Ascending aorta (tissue), 2 donors: ENCODE results near the gene MEPE. TPM values are rescaled to one million over a fixed set of nuclear protein-coding genes. Genes with fewer than 3 reads are reported as not detected.

Experiments used
- DNase-seq, 2 donors: peaks; one replicate each; pipeline ENCODE4 v3.0.0-alpha.2; 2019; ENCODE audit warnings: low spot score in 2 of 2
- H3K27ac ChIP-seq, 2 donors: fragments of 200-600 bp; sonication (generic); one replicate each; pipeline ENCODE4 v1.5.1; 2016 to 2017; ENCODE audit warnings: mild to moderate bottlenecking in 1 of 2
- H3K27me3 ChIP-seq: fragments of 200-600 bp; sonication (generic); one replicate; pipeline ENCODE4 v1.5.1; 2017
- H3K36me3 ChIP-seq, 2 donors: fragments of 200-600 bp; sonication (generic); one replicate each; pipeline ENCODE4 v1.5.1; 2016
- H3K4me1 ChIP-seq, 2 donors: fragments of 200-600 bp; sonication (generic); one replicate each; pipeline ENCODE4 v1.5.1; 2016 to 2017; ENCODE audit warnings: mild to moderate bottlenecking in 1 of 2
- H3K4me3 ChIP-seq, 2 donors: fragments of 200-600 bp; sonication (generic); one replicate each; pipeline ENCODE4 v1.5.1; 2016 to 2017; ENCODE audit warnings: mild to moderate bottlenecking in 1 of 2
- H3K9me3 ChIP-seq, 2 donors: fragments of 200-600 bp; sonication (generic); one replicate each; pipeline ENCODE4 v1.5.1; 2016
- intact Hi-C: fragments of 100-400 bp; cut with DNase I; formaldehyde crosslinking; loops from one replicate; pipeline ENCODE4 v1.15.1; 2023
- total RNA-seq: library from RNA; depleted of rRNA; stranded (reverse); fragments of >200 nt; gene quantifications from one replicate; pipeline ENCODE4 v1.1.0, GENCODE V29; 2016
- TF ChIP-seq, protein P1 (sequence below), 3 experiments: fragments of 200-600 bp in 2 of 3; fragments of 450-650 bp in 1 of 3; sonication (generic) in 2 of 3; IDR thresholded peaks; one replicate each; pipeline ENCODE4 v1.5.1; 2016 to 2019; ENCODE audit warnings: antibody characterized with exemption in 3 of 3, mild to moderate bottlenecking in 1 of 3, moderate library complexity in 1 of 3

Gene MEPE
- total RNA-seq, 1 donor from 2014 or later, result not detected

DNA sequence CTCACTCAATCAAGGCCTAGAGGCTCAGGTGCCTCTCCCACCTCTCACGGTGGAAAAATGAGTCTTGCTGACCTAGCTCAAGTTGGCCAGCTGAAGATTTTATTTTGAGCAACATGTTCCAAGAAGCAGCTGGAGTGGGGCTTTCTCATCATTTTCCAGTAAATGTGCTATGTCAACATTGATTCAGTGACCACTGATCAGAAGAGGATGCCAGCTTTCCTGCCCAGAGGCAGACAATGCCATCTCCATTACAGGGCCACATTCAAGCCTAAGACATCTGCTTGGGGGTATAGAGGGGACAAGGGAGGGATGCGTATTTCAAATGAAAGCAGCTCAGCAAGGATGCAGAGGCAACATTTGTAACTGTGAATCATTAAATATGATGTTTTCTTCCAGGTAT, 3.0 kb downstream of the MEPE start:
- H3K27ac ChIP-seq, result no peak overlapping the region
- intact Hi-C loops, result loop anchor here (5.0 kb wide), 1 partner anchor 213 kb away; no protein-coding TSS in a partner anchor

DNA sequence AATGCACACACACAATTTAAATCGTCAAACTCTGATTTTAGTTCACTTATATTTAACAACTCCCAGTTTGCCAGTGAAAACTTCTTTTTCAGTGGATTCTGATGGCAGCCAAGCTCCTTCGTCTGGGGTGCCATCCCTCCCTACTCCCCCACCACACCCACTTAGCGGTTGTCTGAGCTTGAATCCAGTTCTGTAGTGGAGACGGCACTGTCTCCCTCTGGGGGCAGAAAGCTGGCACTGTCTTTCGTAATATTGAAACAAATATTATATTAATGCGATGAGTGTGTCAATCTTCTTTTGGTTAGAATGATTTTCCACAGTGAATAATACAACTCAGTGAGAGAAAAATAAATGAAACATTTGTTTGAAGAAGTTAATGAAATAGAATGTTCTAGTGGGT, 5.4 kb downstream of the MEPE start:
- TF ChIP-seq, protein P1, sequence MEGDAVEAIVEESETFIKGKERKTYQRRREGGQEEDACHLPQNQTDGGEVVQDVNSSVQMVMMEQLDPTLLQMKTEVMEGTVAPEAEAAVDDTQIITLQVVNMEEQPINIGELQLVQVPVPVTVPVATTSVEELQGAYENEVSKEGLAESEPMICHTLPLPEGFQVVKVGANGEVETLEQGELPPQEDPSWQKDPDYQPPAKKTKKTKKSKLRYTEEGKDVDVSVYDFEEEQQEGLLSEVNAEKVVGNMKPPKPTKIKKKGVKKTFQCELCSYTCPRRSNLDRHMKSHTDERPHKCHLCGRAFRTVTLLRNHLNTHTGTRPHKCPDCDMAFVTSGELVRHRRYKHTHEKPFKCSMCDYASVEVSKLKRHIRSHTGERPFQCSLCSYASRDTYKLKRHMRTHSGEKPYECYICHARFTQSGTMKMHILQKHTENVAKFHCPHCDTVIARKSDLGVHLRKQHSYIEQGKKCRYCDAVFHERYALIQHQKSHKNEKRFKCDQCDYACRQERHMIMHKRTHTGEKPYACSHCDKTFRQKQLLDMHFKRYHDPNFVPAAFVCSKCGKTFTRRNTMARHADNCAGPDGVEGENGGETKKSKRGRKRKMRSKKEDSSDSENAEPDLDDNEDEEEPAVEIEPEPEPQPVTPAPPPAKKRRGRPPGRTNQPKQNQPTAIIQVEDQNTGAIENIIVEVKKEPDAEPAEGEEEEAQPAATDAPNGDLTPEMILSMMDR (IDR thresholded peaks at IDR 0.05), result peak; percentile 13 to 28 (median 15)
- no peaks in the 10 kb centered on the region for H3K27me3 ChIP-seq
- H3K9me3 ChIP-seq, result no peaks in the 10 kb centered on the region
- no peak for DNase-seq
- no peak overlapping the region for H3K27ac ChIP-seq
- H3K4me1 ChIP-seq, result peaks cover 0 to 2% of the 10 kb centered on the region in 2 donors
- intact Hi-C loops, result loop anchor here (2.0 to 5.0 kb wide), 2 partner anchors 216 to 295 kb away; no protein-coding TSS in a partner anchor
- no peaks in the 10 kb centered on the region for H3K36me3 ChIP-seq
- H3K4me3 ChIP-seq, result no peak overlapping the region

More for the DNA sequence above, 3.0 kb downstream of the MEPE start:
- no peak for DNase-seq
- TF ChIP-seq, protein P1 (IDR thresholded peaks at IDR 0.05), result no peak
- H3K9me3 ChIP-seq, result no peaks in the 10 kb centered on the region
- H3K4me1 ChIP-seq, result peaks cover 0 to 2% of the 10 kb centered on the region in 2 donors
- no peaks in the 10 kb centered on the region for H3K36me3 ChIP-seq
- no peak overlapping the region for H3K4me3 ChIP-seq
- H3K27me3 ChIP-seq, result no peaks in the 10 kb centered on the region

DNA sequence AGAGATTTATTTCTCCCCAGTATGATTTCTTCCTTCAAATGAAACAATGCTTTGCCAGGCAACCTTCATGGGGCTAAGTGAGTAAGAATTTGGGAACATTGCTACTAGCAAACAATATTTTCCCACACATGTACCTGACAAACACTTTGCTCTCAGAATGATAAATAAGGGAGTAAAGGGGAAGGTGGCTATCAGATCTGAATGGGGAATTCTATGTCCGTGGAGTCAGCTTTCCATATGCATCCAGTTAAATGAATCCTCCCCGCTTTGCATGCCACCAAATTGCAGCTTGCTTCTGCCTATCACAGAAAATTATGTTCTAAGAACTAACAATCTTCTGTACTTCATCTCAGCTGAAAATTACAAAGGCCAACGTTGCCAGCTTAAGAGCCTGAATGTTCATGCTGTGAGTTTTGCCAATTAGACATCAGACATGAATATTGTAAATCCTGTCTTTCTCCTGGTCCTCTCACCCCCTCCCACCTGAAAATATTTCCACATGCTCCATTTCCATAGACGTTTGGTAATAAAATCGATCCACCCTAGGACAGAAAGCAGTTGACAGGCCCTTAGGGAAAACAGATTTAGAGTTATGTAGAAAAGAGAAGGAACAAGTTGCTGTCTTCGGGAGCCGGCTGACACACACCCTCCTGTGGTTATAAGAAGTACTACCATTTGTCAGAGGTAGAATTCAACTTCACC, 6.3 kb downstream of the MEPE start:
- TF ChIP-seq, protein P1 (IDR thresholded peaks at IDR 0.05), result peak; percentile 48 to 86 (median 78)
- intact Hi-C loops, result loop anchor here (1.0 to 5.0 kb wide), 3 partner anchors 160 to 296 kb away; no protein-coding TSS in a partner anchor
- Histone ChIP-seq H3K36me3 (no peaks in the 10 kb centered on the region), H3K4me3 (no peak overlapping the region), H3K27me3 (no peaks in the 10 kb centered on the region), H3K9me3 (no peaks in the 10 kb centered on the region), H3K27ac (no peak overlapping the region), H3K4me1 (peaks cover 0 to 4% of the 10 kb centered on the region in 2 donors)
- no peak for DNase-seq

DNA sequence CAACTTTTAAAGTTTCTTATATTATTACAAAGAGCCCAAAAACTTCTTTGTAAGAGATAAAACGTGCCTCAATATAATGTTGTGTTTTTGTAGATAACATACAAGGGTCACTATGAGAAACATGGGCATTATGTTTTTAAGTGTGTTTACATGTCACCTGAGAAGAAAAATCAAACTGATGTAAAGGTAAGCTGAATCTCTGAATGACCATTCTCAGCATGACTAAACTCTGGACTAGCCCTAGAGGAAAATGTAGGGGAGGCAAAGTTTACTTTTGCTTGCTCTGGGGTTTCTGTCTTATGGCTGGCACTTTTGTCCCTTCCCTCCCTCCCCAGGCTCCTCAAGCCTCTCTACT, 6.8 kb downstream of the MEPE start:
- no peaks in the 10 kb centered on the region for H3K9me3 ChIP-seq
- H3K27me3 ChIP-seq, result no peaks in the 10 kb centered on the region
- H3K4me3 ChIP-seq, result no peak overlapping the region
- intact Hi-C loops, result loop anchor here (1.0 to 5.0 kb wide), 3 partner anchors 160 to 297 kb away; no protein-coding TSS in a partner anchor
- DNase-seq, result no peak
- H3K27ac ChIP-seq, result no peak overlapping the region
- TF ChIP-seq, protein P1 (IDR thresholded peaks at IDR 0.05), result no peak
- no peaks in the 10 kb centered on the region for H3K36me3 ChIP-seq
- H3K4me1 ChIP-seq, result peaks cover 0 to 9% of the 10 kb centered on the region in 2 donors

DNA sequence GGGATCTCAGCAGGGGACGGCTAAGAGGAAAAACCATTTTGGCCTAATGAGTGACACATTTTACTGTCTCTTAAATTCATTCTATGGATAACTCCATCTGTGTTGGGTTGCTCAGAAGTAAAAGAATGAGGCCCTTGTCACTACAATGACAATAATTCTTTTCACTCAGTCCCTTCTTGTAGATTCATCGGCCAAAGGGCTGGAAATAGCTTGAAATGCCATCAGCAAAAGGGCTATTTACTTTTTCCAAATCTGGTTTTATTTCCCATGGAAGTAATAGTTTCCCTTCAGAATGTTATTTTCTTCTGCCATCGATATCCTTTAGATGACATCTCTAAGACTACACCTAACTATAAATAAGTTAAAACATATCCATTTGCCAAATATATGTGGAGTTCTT, 7.4 kb downstream of the MEPE start:
- intact Hi-C loops, result no loop called here
- TF ChIP-seq, protein P1 (IDR thresholded peaks at IDR 0.05), result no peak
- no peaks in the 10 kb centered on the region for H3K36me3 ChIP-seq
- H3K4me1 ChIP-seq, result peaks cover 0 to 9% of the 10 kb centered on the region in 2 donors
- no peak for DNase-seq
- H3K9me3 ChIP-seq, result no peaks in the 10 kb centered on the region
- H3K27ac ChIP-seq, result no peak overlapping the region
- no peaks in the 10 kb centered on the region for H3K27me3 ChIP-seq
- H3K4me3 ChIP-seq, result no peak overlapping the region
